Measurements from ENCODE around the gene PDCD7. TPM values are rescaled to one million over a fixed set of nuclear protein-coding genes. Genes with fewer than 3 reads are reported as not detected.

The PDCD7 gene
- total RNA-seq, 1 donor from 2014 or later: 12.3 TPM

- H3K9ac ChIP-seq (ENCODE audit: low read length): no peak within 1 kb of the TSS
- no peak within 1 kb of the TSS for H3K27ac Mint-ChIP-seq (ENCODE audit: unreplicated experiment)
- H3K27me3 ChIP-seq (ENCODE audit: insufficient read depth, low read length): peaks cover 38% of the 10 kb centered on the region
- peaks cover 37% of the 10 kb centered on the region for H3K27me3 Mint-ChIP-seq (ENCODE audit: low read depth, unreplicated experiment)
- no peaks in the 10 kb centered on the region for H3K9me3 Mint-ChIP-seq (ENCODE audit: unreplicated experiment)
- no peaks in the 10 kb centered on the region for H3K9me3 ChIP-seq (ENCODE audit: insufficient read depth, low read depth, low read length)
- H3K79me2 ChIP-seq (ENCODE audit: insufficient read depth, low read length): no peaks in the 10 kb centered on the region
- H3K36me3 ChIP-seq (ENCODE audit: insufficient read depth, low read length): no peaks in the 10 kb centered on the region
- no peak within 1 kb of the TSS for H3K27ac ChIP-seq (ENCODE audit: low read depth, low read length)
- TF ChIP-seq CTCF (IDR thresholded peaks at IDR 0.05; ENCODE audit: insufficient read depth, low read depth, low read length) (no peak), EZH2 (IDR thresholded peaks at IDR 0.05; ENCODE audit: insufficient read depth, low read length) (no peak)
- H3K4me2 ChIP-seq (ENCODE audit: low read length): peak within 1 kb of the TSS; percentile 60
- peaks cover 25% of the 10 kb centered on the region for H3K4me1 Mint-ChIP-seq (ENCODE audit: low read depth, unreplicated experiment)
- H3K4me3 Mint-ChIP-seq (ENCODE audit: unreplicated experiment): peak within 1 kb of the TSS; percentile 12
- FAIRE-seq: no peak
- H3K4me1 ChIP-seq (ENCODE audit: insufficient read depth, low read length): peaks cover 28% of the 10 kb centered on the region
- no peak for DNase-seq (ENCODE audit: low read depth)
- no peaks in the 10 kb centered on the region for H4K20me1 ChIP-seq (ENCODE audit: insufficient read depth, low read length)
- H3K4me3 ChIP-seq (ENCODE audit: insufficient read depth, low read depth, low read length): no peak within 1 kb of the TSS
- no peaks in the 10 kb centered on the region for H3K36me3 Mint-ChIP-seq (ENCODE audit: low read depth, unreplicated experiment)
- no peak within 1 kb of the TSS for H2AFZ ChIP-seq (ENCODE audit: low read depth, low read length)
Measured at GRCh38 chr15:65067645-65068402, 65.8 kb downstream of the PDCD7 start, which contains the start of gene RASL12. TSS of gene RASL12 (minus strand) at chr15:65067991. CDS start at chr15:65067835, 156 bp downstream.

Other genes starting within 250 kb of the PDCD7 start
- 1.1 and 1.6 TPM in 2 replicates for gene ANKDD1A, start 221.9 kb downstream of the PDCD7 start, total RNA-seq
- 60.2 and 61.0 TPM in 2 replicates for gene SPG21, start 143.9 kb downstream of the PDCD7 start, total RNA-seq
- gene MTFMT, start 104.2 kb downstream of the PDCD7 start, total RNA-seq: 12.3 and 13.5 TPM in 2 replicates
- gene SLC51B, start 88.4 kb downstream of the PDCD7 start, total RNA-seq: not detected in 2 replicates
- gene RASL12, start 65.8 kb downstream of the PDCD7 start, total RNA-seq: 0.32 and 0.36 TPM in 2 replicates
- gene KBTBD13, start 57.1 kb downstream of the PDCD7 start, total RNA-seq: not detected in 2 replicates
- 1.8 and 1.9 TPM in 2 replicates for gene UBAP1L, start 18.6 kb downstream of the PDCD7 start, total RNA-seq
- gene CLPX, start 51.5 kb upstream of the PDCD7 start, total RNA-seq: 45.2 and 48.8 TPM in 2 replicates
- 1.1 and 3.6 TPM in 2 replicates for gene CILP, start 77.7 kb upstream of the PDCD7 start, total RNA-seq
- 2.7 and 4.7 TPM in 2 replicates for gene PARP16, start 153.1 kb upstream of the PDCD7 start, total RNA-seq
- not detected in 2 replicates for gene RNU5A-1, start 162.2 kb upstream of the PDCD7 start, total RNA-seq
- gene RNU5B-1, start 170.9 kb upstream of the PDCD7 start, total RNA-seq: 11.7 TPM in 1 of 2 replicates, not detected in the other
- gene IGDCC3, start 244.2 kb upstream of the PDCD7 start, total RNA-seq: 8.4 and 11.0 TPM in 2 replicates

Data from astrocyte (in vitro differentiated cells and primary cell).